SU-DHL-6 (cell line): ENCODE measurements around the gene ERBB4.

Experiments used
- H2AFZ ChIP-seq: fragments of 200-600 bp; sonication (generic); 2 replicates; pipeline ENCODE4 v1.6.1; 2014; ENCODE audit warnings: low read depth, mild to moderate bottlenecking, moderate library complexity, mixed read lengths, antibody characterized with exemption, low read length; ENCODE audit not compliant: severe bottlenecking
- H3F3A ChIP-seq: fragments of 200-600 bp; shearing (Covaris generic); 2 replicates; pipeline ENCODE4 v1.6.0; 2016; ENCODE audit warnings: antibody characterized with exemption, mild to moderate bottlenecking; ENCODE audit not compliant: insufficient read depth
- H3K27ac ChIP-seq: fragments of 200-600 bp; sonication (generic); 2 replicates; pipeline ENCODE4 v1.5.1; 2016; ENCODE audit warnings: low read depth, mild to moderate bottlenecking, low read length, moderate library complexity, mixed read lengths
- H3K27me3 ChIP-seq: fragments of 200-600 bp; sonication (generic), shearing (Covaris generic); 2 replicates; pipeline ENCODE4 v1.6.0; 2014; ENCODE audit warnings: mild to moderate bottlenecking, low read length
- H3K36me3 ChIP-seq: fragments of 200-600 bp; sonication (generic); 2 replicates; pipeline ENCODE4 v1.6.1; 2014; ENCODE audit warnings: mild to moderate bottlenecking, low read length, mixed read lengths
- H3K4me2 ChIP-seq: fragments of 300-600, 200-600 bp; shearing (Covaris generic), sonication (generic); 2 replicates; pipeline ENCODE4 v1.6.0; 2014; ENCODE audit warnings: low read length, low read depth, mild to moderate bottlenecking; ENCODE audit not compliant: poor library complexity, severe bottlenecking
- H3K4me3 ChIP-seq: fragments of 200-600 bp; sonication (generic); 2 replicates; pipeline ENCODE4 v1.5.1; 2014; ENCODE audit warnings: antibody characterized with exemption, low read length, mild to moderate bottlenecking, mixed read lengths; ENCODE audit not compliant: insufficient read depth, poor library complexity, severe bottlenecking
- H3K79me2 ChIP-seq: fragments of 200-600 bp; sonication (generic); 2 replicates; pipeline ENCODE4 v1.6.1; 2014; ENCODE audit warnings: mild to moderate bottlenecking, low read length, moderate library complexity; ENCODE audit not compliant: insufficient read depth
- H3K9ac ChIP-seq: fragments of 200-600 bp; sonication (generic); 2 replicates; pipeline ENCODE4 v1.7.0; 2014; ENCODE audit warnings: mild to moderate bottlenecking, low read length
- H3K9me2 ChIP-seq: fragments of 200-600 bp; sonication (generic); replicated peaks from 2 replicates; pipeline ENCODE4 v1.6.1; 2014; ENCODE audit warnings: low read length; ENCODE audit not compliant: insufficient read depth
- H3K9me3 ChIP-seq: fragments of 200-600 bp; sonication (generic); 2 replicates; pipeline ENCODE4 v1.6.1; 2014; ENCODE audit warnings: low read length, mixed read lengths; ENCODE audit not compliant: insufficient read depth
- H4K20me1 ChIP-seq: fragments of 200-600 bp; sonication (generic); 2 replicates; pipeline ENCODE4 v1.6.1; 2014; ENCODE audit warnings: low read depth, mild to moderate bottlenecking, antibody characterized with exemption, low read length, moderate library complexity, mixed read lengths
- EZH2phosphoT487 ChIP-seq: fragments of 200-600 bp; sonication (generic), shearing (Covaris generic); conservative IDR thresholded peaks from 2 replicates; pipeline ENCODE4 v1.6.1; 2018; ENCODE audit warnings: mild to moderate bottlenecking, antibody characterized with exemption, low read length, moderate library complexity, mixed read lengths
- TF ChIP-seq, protein P1 (sequence below): fragments of 200-600 bp; sonication (generic); IDR thresholded peaks from one replicate; pipeline ENCODE4 v1.5.1; 2017; ENCODE audit warnings: antibody characterized with exemption, mild to moderate bottlenecking, low read length, moderate library complexity; ENCODE audit not compliant: insufficient read depth, poor library complexity, severe bottlenecking

Gene ERBB4

DNA sequence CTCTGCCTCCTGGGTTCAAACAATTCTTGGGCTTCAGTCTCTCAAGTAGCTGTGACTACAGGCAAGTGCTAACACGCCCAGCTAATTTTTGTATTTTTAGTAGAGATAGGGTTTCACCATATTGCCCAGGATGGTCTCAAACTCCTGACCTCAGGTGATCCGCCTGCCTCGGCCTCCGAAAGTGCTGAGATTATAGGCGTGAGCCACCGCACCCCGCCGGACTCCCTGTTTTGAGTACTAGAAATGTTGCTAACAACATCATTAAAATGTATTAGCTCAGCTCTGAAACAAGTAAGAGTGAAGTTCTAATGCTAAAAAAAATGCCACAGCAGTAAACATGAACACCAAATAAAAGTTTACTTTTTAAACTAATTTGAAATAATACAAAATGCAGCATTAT, 1044.5 kb downstream of the ERBB4 start:
- Histone ChIP-seq H2AFZ (no peak overlapping the region), H3F3A (no peaks in the 10 kb centered on the region), H3K4me3 (no peak overlapping the region), H3K9ac (no peak overlapping the region), H3K79me2 (no peaks in the 10 kb centered on the region), H4K20me1 (no peaks in the 10 kb centered on the region), H3K27me3 (no peaks in the 10 kb centered on the region), H3K36me3 (no peaks in the 10 kb centered on the region), H3K9me2 (no peaks in the 10 kb centered on the region), H3K27ac (no peak overlapping the region), H3K9me3 (no peaks in the 10 kb centered on the region), H3K4me2 (no peak overlapping the region)
- no peak for TF ChIP-seq EZH2phosphoT487
- TF ChIP-seq, protein P1, sequence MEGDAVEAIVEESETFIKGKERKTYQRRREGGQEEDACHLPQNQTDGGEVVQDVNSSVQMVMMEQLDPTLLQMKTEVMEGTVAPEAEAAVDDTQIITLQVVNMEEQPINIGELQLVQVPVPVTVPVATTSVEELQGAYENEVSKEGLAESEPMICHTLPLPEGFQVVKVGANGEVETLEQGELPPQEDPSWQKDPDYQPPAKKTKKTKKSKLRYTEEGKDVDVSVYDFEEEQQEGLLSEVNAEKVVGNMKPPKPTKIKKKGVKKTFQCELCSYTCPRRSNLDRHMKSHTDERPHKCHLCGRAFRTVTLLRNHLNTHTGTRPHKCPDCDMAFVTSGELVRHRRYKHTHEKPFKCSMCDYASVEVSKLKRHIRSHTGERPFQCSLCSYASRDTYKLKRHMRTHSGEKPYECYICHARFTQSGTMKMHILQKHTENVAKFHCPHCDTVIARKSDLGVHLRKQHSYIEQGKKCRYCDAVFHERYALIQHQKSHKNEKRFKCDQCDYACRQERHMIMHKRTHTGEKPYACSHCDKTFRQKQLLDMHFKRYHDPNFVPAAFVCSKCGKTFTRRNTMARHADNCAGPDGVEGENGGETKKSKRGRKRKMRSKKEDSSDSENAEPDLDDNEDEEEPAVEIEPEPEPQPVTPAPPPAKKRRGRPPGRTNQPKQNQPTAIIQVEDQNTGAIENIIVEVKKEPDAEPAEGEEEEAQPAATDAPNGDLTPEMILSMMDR: no peak

DNA sequence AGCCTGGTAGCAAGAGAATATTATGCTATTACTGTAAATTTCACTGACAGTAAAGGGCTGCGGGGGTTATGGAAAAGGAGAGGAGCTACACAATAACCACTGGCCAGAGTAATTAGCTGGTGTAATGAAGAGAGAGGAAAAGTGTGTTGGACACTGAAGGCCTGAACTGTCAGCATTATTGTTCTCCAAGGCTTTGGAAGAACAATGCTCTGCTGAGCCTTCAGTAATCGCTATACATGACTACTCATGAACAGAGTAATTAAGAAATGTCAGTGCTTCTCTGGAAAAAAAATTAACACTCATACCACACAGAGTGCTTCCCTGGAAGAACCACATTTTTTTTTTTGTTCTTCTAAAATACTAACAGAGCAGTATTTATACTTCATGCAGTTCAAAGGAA, 1050.9 kb downstream of the ERBB4 start:
- TF ChIP-seq EZH2phosphoT487: no peak
- TF ChIP-seq, protein P1: no peak
- Histone ChIP-seq H3K4me2 (no peak overlapping the region), H3K4me3 (no peak overlapping the region), H4K20me1 (no peaks in the 10 kb centered on the region), H3K36me3 (no peaks in the 10 kb centered on the region), H3K79me2 (no peaks in the 10 kb centered on the region), H3K27me3 (no peaks in the 10 kb centered on the region), H3K27ac (no peak overlapping the region), H3K9me3 (no peaks in the 10 kb centered on the region), H3K9ac (no peak overlapping the region), H3K9me2 (no peaks in the 10 kb centered on the region), H3F3A (no peaks in the 10 kb centered on the region), H2AFZ (no peak overlapping the region)

DNA sequence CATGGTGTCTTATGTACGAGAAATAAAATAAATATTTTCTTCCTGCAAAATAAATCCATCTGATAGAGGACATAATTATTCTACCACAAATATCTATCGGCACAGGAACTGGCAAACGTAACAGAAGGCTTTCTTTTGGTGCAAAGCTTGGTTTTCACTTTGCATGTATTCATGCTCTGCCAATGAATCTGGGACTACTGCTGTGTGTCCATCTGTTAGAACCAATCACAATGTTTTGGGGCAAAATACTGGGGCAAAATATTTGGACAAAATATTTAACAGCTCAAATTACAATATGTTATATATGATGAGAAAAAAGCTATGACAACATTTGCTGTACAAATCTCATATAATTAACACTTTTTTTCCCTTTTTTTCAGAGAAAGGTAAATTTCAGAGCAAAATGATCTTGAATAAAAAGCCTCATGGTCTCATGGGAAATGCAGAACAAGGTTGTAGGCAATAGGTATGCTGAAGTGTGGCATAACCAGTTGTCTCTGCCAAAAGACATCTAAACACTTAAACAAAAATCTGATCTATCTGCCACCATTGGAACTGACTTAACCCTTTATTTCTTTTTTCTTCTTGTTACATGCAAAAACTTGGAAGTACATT, 1059.0 kb downstream of the ERBB4 start:
- no peak for TF ChIP-seq EZH2phosphoT487
- TF ChIP-seq, protein P1: no peak
- H3K27ac ChIP-seq: no peak overlapping the region
- H3K36me3 ChIP-seq: no peaks in the 10 kb centered on the region
- H4K20me1 ChIP-seq: no peaks in the 10 kb centered on the region
- no peaks in the 10 kb centered on the region for H3K9me3 ChIP-seq
- no peak overlapping the region for H3K9ac ChIP-seq
- H2AFZ ChIP-seq: no peak overlapping the region
- no peaks in the 10 kb centered on the region for H3K79me2 ChIP-seq
- H3K27me3 ChIP-seq: 0 out of 2 replicates have a peak, but pooled peaks cover 5% of the 10 kb centered on the region
- H3K4me2 ChIP-seq: no peak overlapping the region
- no peak overlapping the region for H3K4me3 ChIP-seq
- H3F3A ChIP-seq: no peaks in the 10 kb centered on the region
- H3K9me2 ChIP-seq: no peaks in the 10 kb centered on the region
